ENCODE measurements around the gene NT5C1A.

DNA sequence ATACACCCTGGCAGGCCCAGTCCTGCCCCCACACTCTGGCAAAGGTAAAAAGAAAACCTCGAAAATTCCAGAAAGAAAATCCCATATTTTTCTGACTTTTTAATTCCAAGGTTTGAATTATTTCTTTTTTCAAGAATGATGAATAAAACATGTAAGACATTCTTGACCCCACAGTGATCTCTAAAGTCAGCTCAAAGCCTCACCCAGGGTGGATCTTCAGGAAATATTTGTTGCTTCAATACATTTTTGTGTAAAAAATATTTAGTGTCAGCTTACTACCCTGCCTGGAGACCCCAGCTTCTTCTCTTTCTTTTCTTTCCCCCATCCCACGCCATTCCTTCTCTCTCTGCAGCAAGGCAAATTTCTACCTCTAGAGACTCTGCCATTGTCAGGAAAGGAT, 7.0 kb upstream of the NT5C1A start:
- TF ChIP-seq CTCF (IDR thresholded peaks at IDR 0.05; ENCODE audit: low read length) (no peak), EZH2 (IDR thresholded peaks at IDR 0.05; ENCODE audit: borderline replicate concordance, low read length) (no peak)
